GM18520 (cell line): ENCODE results near the gene CGB1.
"Not testable (repeated sequence)": the region's sequence is repeated elsewhere in the genome, so short reads cannot be mapped to it uniquely, and the experiment has no call there.

ENCODE experiments used
- ATAC-seq: cut with Tn5 transposase; IDR thresholded peaks from one replicate; pipeline ENCODE4 v1.9.1; 2021; ENCODE audit not compliant: unreplicated experiment

The CGB1 gene

GRCh38 chr19:49058562-49058961 lies 21.9 kb upstream of the CGB1 start:
- ATAC-seq = no peak

- ATAC-seq = no peak
Observed at GRCh38 chr19:49057636-49058234, 21.0 kb upstream of the CGB1 start, which contains the start of gene CGB7. Gene CGB7 (minus strand): TSS chr19:49057749. CDS start chr19:49055375, 2,374 bp downstream.

- not testable (repeated sequence) for ATAC-seq
Observed at GRCh38 chr19:49056902-49057596, 20.4 kb upstream of the CGB1 start.

GRCh38 chr19:49056101-49056901 lies 19.6 kb upstream of the CGB1 start:
- no peak for ATAC-seq

GRCh38 chr19:49050376-49051033 lies 13.8 kb upstream of the CGB1 start:
- ATAC-seq = not testable (repeated sequence)

GRCh38 chr19:49049834-49050233 lies 13.1 kb upstream of the CGB1 start:
- ATAC-seq = not testable (repeated sequence)

- not testable (repeated sequence) for ATAC-seq
Observed at GRCh38 chr19:49049011-49049410, 12.3 kb upstream of the CGB1 start, which contains the start of gene CGB8. Gene CGB8 (minus strand): TSS chr19:49049111. CDS start chr19:49048739, 372 bp downstream.

- not testable (repeated sequence) for ATAC-seq
Observed at GRCh38 chr19:49043548-49043947, 6.9 kb upstream of the CGB1 start, which contains the start of gene CGB5. Gene CGB5 (plus strand): TSS chr19:49043848. CDS start chr19:49044210, 362 bp downstream.

- ATAC-seq = not testable (repeated sequence)
Observed at GRCh38 chr19:49042666-49043065, 6.0 kb upstream of the CGB1 start.

- no peak for ATAC-seq
Observed at GRCh38 chr19:49042177-49042576, 5.5 kb upstream of the CGB1 start.

GRCh38 chr19:49039736-49040135 lies 3.0 kb upstream of the CGB1 start:
- not testable (repeated sequence) for ATAC-seq

- not testable (repeated sequence) for ATAC-seq
Observed at GRCh38 chr19:49038557-49039276, 2.0 kb upstream of the CGB1 start.

- not testable (repeated sequence) for ATAC-seq
Observed at GRCh38 chr19:49038111-49038510, 1.4 kb upstream of the CGB1 start.

- ATAC-seq = not testable (repeated sequence)
Observed at GRCh38 chr19:49031642-49032301, 4.9 kb downstream of the CGB1 start, which contains the start of gene CGB2. Gene CGB2 (plus strand): TSS chr19:49031890. CDS start chr19:49032096, 206 bp downstream.

GRCh38 chr19:49030323-49030722 lies 6.4 kb downstream of the CGB1 start:
- not testable (repeated sequence) for ATAC-seq

GRCh38 chr19:49029749-49030148 lies 6.9 kb downstream of the CGB1 start:
- ATAC-seq = not testable (repeated sequence)

- ATAC-seq = not testable (repeated sequence)
Observed at GRCh38 chr19:49028686-49029085, 8.0 kb downstream of the CGB1 start.

GRCh38 chr19:49025599-49025998 lies 11.1 kb downstream of the CGB1 start:
- ATAC-seq = not testable (repeated sequence)

- ATAC-seq = not testable (repeated sequence)
Observed at GRCh38 chr19:49025088-49025487, 11.6 kb downstream of the CGB1 start.
